ENCODE results near the gene SULT4A1.
A peak's percentile ranks its signal among the peaks of the same experiment; 100 is the strongest.
"Not testable (repeated sequence)": the region's sequence is repeated elsewhere in the genome, so short reads cannot be mapped to it uniquely, and the experiment has no call there.

The SULT4A1 gene

GRCh38 chr22:43886231-43886630 is 23.9 kb upstream of the SULT4A1 start:
- no peak for DNase-seq (ENCODE audit: low spot score)

GRCh38 chr22:43885786-43886185 is 23.5 kb upstream of the SULT4A1 start:
- no peak for DNase-seq (ENCODE audit: low spot score)

DNA sequence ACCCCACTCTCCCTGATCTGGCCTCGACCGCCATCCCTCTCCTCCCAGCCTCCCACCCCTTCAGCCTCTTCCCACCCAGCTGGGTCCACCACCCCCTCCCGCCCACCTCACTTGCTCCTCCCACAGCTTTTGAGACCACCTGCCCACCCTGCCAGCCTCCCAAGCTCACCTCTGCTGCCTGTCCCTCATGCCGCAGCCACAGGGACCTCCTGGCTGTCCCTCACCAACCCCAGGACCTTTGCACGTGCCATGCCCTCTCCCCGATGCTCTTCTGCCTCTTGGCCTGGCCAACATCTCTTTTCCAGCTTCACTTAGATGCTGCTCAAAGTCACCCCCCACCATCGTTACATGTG is 23.0 kb upstream of the SULT4A1 start:
- DNase-seq (ENCODE audit: low spot score) = no peak

GRCh38 chr22:43884600-43885318 is 22.4 kb upstream of the SULT4A1 start:
- peak; percentile 31 for DNase-seq (ENCODE audit: low spot score)

DNA sequence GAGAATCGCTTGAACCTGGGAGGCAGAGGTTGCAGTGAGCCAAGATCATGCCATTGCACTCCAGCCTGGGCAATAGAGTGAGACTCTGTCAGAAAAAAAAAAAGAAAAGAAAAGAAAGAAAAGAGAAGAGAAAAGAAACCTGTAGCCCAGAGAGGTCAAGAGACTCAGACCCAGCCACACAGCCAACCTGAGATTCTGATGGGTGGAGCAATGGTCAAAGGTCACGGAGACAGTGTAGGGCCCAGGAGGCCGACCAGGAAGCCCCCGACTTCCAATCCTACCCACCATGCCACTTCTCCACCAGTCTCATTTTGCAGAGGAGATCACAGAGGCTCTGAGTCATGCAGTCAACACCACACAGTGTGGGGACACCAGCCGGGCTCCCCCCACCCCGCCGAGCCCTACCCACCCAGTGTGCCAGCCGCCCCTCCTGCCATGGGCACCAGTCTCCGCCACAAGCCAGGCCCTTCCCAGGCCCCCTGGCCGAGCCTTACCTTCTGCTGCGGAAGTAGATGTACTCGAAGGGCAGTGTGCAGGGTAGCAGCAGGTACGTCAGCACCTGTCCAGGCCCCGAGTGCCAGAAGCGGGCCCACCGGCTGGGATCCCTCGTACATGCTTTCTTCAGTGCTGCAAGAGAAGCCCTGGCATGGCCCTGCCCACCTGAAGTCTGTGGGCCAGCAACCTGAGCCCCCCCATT is 21.6 kb upstream of the SULT4A1 start:
- no peak for DNase-seq (ENCODE audit: low spot score)

DNA sequence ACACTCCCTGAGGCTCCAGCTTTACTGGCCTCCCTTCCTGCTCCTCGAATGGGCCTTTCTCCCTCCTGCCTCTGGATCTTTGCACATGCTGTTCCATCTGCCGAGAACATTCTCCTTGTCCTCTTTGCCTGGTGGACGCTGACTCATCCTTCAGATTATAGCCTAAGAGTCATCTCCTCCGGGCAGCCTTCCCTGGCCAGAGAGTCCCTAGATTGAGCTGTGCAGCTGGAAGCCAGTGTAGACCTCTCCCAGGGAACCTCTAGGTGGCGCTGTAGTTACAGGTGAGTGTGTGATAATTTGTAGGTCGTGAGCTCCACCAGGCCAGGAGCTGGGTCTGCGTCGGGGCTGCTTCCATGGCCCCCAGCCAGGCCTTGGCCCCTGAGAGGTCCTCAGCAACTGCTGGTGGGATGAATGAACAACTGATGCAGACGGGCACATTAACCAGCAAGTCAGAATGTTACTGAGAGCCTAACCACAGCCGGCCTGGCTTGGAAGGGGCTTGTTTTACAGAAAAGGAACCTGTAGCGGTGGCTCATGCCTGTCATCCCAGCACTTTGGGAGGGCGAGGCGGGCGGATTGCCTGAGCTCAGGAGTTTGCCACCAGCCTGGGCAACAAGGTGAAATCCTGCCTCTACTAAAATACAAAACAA is 20.8 kb upstream of the SULT4A1 start:
- peak; percentile 43 for DNase-seq (ENCODE audit: low spot score)

- DNase-seq (ENCODE audit: low spot score) = no peak
Measured at GRCh38 chr22:43882122-43882767, 19.9 kb upstream of the SULT4A1 start.

DNA sequence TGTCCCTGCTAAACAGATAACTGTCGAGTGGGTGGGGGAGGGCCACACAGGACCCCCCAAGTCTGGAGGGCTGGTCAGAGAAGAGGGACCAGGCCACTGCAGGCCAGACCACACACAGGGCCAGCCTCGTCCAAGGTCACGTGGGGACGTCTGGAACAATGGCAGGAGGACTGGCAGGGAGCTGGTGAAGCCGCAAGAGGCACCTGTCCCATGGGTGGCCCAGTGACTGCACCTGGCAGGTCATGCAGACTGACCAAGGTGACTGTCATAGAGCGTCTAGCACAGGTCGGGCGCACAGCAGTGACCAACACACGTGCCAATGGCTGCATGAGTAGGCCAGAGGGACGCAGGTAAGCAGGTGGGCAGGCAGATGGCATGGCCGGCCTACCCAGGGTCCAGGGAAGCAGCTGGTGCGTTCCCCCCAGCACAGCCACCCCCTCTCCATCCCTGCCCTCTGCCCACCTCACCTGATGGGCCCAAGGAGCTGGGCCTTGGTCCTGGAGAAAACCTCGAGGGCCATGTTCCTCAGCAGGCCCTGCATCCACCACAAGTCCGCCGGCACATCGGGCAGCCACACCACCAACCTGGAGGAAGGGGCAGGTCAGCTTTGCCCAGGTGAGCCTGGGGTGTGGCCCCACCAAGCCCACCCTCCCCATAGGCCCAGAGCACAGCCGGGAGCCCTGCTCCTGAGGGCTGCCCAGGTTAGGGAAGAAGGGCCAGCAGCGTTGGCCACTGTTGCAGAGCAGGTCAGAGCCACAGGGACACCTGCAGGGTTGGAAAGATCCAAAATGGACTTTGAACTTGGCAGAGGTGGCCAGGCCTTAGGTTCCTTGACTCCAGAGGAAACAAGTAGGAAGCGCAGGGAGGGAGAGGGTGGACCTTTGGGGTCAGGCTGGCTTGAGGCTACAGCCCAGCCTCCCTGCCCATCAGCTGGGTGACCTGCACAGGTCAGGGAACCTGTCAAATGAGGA is 19.1 kb upstream of the SULT4A1 start:
- no peak for DNase-seq (ENCODE audit: low spot score)

DNA sequence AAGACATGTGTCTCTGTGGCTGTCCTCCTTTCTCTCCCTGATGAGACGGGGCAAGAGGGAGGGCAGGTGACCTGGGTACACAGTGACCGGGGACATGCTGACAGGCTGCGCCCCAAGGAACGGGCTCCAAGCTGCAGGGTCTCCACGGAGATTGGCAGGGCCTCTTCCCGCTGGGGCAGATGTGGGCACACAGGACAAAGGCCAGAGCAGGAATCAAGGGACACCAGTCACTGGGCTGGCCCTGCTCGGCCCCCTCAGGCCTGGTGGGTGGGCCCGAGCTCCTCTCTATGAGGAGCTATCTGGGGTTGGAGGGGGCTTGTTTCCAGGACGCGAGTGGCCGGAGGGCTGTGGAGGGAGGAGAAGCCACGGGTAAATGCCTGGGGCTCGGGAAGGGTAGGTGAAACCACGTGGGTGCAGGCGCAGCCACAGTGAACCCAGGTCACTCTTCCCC is 18.3 kb upstream of the SULT4A1 start:
- DNase-seq (ENCODE audit: low spot score) = no peak

DNA sequence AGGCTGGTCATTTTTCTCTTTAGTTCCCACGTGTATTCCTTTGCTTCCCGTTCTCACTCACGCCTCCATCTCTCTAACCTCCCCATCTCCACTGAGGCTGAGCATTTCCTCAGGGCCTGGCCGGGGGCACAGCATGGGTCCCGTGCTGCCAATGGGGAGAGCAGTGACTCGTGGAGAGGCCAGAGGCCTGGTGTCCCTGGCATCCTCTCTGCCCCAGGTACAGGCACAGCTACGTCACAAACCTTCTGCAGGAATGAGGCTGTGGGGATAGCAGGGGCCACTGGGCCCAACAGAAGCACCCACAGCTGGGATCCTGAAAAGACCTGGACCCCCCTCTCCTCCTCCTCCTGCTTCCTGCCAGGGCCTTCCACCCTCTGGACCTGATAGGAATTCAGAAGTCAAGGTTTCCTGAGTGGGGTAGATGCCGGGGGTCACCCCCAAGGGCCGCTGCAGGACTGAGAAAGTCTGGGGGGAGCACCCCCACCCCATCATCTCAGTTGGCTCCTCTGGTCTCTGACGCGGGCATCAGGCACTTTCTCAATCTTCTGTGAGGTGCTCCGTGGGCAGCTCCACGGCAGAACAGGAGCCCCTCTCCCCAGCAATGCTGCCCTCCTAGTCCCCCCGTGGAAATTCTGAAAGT is 17.7 kb upstream of the SULT4A1 start:
- no peak for DNase-seq (ENCODE audit: low spot score)

GRCh38 chr22:43878831-43879550 is 16.7 kb upstream of the SULT4A1 start:
- DNase-seq (ENCODE audit: low spot score) = no peak

- DNase-seq (ENCODE audit: low spot score) = no peak
Measured at GRCh38 chr22:43878079-43878795, 15.9 kb upstream of the SULT4A1 start.

GRCh38 chr22:43876866-43877509 is 14.7 kb upstream of the SULT4A1 start:
- DNase-seq (ENCODE audit: low spot score) = no peak

- DNase-seq (ENCODE audit: low spot score) = no peak
Measured at GRCh38 chr22:43869799-43870198, 7.5 kb upstream of the SULT4A1 start.

GRCh38 chr22:43869001-43869400 is 6.7 kb upstream of the SULT4A1 start:
- not testable (repeated sequence) for DNase-seq (ENCODE audit: low spot score)

- peak; percentile 5 for DNase-seq (ENCODE audit: low spot score)
Measured at GRCh38 chr22:43867839-43868635, 5.7 kb upstream of the SULT4A1 start.

GRCh38 chr22:43862882-43863202 is 529 bp upstream of the SULT4A1 start:
- no peak for DNase-seq (ENCODE audit: low spot score)

GRCh38 chr22:43861529-43861928 is 784 bp downstream of the SULT4A1 start:
- DNase-seq (ENCODE audit: low spot score) = no peak

Measured in CD4-positive, alpha-beta T cell treated with Interleukin-2 at 100 ng/mL for 4 hours (primary cell).